NCI-H1930 (cell line): Measurements from ENCODE around the gene DTX1.

Experiments used
- DNase-seq, 2 experiments: peaks; one replicate each; lab custom pipeline; 2025; lab: John Stamatoyannopoulos, UW

The DTX1 gene

DNA sequence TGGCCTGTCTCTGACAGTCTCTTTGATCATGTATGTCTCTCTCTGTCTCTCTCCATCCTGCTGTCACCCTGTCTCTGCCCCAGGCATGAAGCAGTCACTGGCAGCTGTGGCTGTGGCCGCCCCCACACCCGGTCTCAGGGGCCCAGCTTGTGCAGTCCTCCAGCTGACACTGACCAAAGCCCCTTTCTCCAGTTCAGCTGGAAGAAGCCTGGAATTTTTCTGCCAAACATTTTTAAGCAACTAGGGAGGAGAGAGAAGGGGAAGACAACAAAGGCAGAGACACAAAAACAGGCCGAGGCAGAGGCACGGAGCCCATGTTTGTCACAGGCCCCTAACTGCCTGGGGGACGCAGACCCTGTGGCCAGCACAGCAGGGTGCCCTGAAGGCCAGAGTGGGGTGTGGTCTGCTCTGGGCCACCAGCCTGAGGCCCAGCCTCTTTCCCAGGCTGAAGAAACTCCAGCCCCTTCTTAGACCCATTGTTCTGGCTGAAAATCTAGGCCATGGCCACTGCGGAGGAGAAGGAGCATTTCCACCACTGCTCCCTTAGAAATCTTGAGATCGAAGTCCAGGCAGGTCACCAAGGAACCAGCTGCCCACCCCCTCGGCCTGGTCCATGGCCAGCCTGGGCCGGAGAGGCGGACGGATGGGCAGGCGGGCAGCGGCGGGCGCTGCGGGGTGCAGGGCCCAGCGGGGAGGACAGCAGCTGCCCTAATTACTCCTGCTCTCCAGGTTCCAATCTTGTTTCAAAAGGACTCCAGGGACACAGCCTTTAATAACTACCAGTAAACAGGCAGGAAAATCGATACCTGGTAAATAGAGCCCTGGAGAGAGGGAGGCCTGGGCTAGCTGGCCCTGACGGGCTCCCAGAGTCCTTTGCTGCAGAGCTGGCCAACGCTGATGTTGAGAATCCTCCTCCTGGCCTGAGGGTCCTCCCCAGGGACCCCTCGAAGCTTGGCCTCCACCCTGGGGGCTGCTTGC lies 14.9 kb downstream of the DTX1 start:
- DNase-seq: peak in 1 of 2 experiments; percentile 17

DNA sequence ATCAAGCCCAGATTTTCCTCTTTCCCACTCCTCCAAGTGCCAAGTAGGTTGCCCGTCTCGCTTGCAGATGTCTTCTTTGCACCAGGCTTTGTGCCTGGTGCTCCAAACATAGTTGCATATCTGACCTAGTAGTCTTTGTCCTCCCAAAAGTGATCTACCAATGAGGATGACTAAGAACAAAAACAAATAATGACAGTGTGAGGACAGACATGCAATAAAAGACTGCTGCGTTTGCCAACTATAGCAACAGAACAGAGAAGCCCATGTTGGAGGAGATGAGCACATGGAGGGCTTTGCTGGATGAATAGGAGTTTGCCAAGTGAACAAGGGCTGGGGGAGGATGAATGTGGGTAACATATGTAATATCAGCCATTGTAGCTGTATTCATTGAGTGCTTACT lies 15.6 kb downstream of the DTX1 start:
- no peak for DNase-seq

DNA sequence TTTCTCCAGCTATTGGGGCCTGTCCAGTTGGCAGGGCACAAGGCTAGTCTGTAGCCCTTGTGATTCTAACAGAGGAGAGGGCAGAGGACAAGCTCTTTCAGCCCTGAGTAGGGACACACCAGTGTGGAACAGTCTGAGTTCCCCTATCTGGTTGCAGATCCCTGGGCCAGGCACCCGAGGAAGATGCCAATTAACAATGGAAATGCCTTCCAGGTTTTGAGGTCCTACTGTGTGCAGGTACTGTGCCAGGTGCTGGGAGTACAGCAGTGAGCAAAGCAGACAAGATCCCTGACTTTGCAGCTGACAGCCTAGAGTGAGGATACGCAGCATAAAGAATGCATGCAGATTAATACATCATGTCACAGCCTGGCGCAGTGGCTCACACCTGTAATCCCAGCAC lies 17.1 kb downstream of the DTX1 start:
- no peak for DNase-seq

DNA sequence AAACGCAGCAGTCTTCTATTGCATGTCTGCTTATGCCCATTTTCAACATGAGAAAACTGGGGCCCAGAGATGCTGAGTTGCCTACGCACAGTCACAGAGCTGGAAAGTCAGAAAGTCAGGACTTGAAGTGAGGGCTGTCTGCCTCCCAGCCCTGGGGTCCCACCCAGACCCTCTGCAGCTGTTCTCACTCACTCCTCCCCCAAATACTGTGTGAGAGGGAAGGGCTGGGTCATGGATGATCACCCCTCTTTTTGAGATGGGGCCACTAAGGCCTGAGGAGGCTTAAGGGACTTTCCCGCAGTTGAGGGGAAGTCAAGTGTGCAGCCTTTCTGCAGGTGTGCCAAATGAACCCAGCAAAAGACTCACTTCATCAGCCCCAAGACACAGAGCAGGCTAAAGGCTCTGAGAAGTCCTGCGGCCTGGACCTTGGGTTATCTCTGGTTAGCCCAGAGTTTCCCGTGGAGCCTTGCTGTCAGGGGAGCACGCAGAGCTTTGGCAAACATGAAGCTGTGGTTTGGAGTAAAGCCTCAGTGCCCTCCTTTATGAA lies 18.7 kb downstream of the DTX1 start:
- DNase-seq: no peak

DNA sequence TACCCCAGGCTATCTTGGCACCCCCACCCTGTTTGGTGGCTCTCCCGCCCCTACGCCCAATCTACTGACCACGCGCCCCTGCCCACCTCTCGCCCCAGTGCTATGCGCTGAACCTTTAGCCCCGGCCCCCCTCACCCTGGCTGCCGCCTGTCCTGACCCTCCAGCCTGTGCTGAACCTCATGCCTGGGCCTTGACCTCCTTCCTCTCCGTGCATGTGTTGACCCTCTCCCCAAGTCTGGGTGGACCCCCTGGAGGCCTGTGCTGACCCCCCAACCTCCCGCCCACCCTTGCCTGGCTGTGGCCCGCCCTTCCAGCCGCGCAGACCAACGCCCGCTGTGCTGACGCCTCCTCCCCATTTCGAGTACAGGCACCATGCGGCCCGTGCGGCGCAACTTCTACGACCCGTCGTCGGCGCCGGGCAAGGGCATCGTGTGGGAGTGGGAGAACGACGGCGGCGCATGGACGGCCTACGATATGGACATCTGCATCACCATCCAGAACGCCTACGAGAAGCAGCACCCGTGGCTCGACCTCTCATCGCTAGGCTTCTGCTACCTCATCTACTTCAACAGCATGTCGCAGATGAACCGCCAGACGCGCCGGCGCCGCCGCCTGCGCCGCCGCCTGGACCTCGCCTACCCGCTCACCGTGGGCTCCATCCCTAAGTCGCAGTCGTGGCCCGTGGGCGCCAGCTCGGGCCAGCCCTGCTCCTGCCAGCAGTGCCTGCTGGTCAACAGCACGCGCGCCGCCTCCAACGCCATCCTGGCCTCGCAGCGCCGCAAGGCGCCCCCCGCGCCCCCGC lies 20.7 kb downstream of the DTX1 start:
- no peak for DNase-seq

DNA sequence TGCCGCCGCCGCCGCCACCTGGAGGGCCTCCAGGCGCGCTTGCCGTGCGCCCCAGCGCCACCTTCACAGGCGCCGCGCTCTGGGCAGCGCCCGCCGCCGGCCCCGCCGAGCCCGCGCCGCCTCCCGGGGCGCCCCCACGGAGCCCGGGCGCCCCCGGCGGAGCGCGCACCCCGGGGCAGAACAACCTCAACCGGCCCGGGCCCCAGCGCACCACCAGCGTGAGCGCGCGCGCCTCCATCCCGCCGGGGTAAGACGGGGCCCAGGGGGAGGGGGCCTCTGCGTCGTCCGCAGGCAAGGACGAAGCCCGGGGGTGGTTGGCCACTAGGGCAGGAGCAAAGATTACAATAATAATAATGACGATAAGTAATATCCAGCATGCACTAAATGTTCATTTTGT lies 21.3 kb downstream of the DTX1 start:
- DNase-seq: no peak

DNA sequence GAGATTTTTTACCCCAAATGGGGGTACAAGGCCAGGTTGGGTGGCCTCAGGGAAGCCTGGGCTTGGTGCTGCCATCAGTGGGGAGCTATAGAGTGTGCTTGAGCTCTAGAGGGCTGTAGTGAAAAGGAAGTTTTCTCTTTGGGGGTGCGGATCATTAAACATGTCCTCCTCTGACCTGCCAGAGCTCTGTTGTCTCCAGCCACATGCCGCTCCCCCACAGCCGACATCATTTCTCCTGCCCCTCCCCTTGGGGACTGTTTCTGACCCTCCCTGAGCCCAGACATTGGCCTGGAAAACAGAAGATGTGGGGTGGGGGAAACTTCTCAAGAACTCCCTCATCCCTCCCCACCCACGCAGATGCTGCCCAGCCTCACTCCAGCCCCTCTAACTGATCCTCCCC lies 25.3 kb downstream of the DTX1 start:
- no peak for DNase-seq

DNA sequence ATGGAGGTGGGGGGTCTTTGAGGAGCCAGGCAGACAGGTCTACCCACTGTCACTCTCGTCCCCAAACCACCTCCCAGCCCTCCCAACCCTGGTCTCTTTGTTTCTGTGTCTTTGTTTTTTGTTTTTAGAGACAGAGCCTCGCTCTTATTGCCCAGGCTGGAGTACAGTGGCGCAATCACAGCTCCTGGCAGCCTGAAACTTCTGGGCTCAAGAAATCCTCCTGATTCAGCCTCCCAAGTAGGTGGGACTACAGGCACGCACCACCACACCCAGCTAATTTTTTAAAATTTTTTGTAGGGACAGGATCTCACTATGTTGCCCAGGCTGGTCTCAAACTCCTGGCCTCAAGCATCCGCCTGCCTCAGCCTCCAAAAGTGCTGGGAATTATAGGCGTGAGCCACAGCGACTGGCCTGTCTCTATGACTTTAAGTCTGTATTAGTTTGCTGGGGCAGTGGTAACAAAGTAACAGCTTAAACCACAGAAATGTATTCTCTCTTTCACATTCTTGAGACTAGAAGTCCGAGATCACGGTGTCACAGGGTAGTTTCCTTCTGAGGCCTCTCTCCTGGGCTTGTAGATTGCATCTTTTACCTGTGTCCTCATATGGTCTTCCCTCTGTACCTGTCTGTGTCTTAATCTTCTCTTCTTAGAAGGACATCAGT lies 26.1 kb downstream of the DTX1 start:
- DNase-seq: no peak

DNA sequence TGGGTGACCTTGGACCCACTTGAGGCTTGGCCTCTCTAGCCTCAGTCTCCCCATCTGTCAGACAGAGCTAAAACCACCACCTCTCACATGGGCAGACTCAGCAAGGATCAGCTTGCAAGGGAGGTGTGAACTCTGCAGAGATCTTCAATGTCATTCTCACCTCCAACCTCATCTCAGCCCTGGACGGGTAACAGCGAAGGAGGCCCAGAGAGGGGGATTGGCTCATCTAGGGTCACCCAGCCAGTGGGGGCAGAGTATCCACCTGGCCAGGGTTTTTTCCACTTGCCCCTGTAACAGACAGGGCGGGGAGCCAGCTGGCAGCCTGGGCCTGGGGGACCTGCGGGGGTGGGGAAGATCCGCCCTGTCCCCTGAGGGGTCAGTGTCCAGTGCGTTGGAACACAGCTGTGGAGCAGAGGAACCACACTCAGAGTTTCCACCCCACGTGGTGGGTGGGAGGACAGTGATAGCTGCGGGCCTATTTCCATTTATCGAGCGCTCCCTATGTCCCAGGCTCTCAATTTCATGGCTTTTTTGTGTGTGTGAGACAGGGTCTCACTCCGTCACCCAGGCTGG lies 27.4 kb downstream of the DTX1 start:
- DNase-seq: no peak

DNA sequence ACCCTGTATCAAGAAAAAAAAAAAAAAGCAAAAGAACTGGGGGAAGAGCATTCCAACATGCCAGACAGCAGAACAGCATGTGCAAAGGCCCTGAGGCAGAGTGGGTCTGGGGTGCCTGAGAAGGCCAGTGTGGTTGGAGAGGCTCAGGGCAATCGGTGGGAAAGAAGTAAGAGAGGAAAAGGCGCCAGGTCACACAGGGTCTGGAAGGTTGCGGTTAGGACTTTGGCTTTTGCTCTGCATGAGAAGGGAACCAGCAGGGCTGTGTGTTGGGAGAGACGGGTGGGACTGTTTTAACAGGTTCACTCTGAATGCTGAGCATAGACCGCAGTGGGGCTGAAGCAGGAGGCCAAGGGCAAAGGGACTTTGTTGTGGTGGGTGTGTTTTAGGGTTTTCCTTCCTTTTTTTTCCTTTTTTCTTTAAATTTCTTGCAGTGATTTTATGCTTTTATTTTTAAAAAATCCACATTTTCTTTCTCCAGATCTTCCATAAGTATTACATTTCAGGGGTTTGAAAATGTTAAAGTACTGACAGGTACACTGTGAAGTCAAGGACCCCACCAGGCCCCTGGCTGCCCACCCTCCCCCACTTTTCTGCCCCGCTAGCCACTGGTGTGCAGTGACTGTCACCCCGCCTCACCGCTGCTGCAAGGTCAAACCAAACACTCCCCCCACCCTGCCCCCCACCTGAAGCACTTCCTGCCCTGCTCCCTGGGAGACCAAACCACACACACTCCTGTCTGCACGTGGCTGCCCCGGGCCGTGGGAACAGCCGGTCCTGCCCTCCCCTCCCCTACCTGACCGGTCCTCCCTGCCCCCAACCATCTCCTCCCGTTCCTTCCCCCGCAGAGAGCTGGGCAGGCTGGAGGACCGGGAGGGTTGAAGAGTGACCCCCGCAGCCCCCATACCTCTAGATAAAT lies 30.0 kb downstream of the DTX1 start:
- no peak for DNase-seq

DNA sequence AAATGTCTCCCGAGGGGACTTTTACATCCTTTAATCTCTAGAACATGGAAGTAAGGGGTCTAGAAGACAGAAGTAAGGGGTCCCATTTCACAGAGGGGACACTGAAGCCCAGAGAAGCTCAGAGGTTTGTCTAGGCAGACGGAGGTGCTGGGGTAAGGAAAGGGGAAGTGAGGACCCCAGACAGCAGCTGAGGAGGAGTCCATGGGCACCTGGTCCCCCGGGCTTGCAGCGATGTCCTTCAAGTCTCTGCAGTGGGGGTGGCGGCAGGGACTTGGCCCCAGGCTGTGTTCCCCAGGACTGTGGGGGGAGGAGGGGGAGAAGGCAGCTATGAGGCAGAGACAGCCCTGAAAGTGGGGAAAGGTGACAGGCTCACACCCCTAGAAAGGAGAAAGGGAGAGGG lies 30.7 kb downstream of the DTX1 start:
- no peak for DNase-seq

DNA sequence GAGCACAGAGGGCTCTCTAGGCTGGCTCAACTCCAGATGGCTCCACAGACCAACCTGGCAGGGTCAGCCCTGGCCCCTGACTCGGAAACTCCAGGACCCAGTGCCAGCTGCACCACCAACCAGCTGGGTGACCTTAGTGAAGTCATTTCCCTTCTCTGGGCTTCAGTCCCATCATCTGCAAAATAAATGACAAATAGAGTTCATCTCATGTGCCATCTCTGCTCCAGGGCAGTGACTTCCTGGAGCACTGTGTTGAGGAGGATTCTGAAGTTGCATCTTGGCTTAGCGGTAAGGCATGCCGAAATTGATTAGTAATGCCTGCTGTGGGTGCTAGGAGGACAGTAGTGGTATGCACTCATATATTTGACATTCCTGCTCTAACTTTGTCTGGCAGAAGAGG lies 31.5 kb downstream of the DTX1 start:
- no peak for DNase-seq

DNA sequence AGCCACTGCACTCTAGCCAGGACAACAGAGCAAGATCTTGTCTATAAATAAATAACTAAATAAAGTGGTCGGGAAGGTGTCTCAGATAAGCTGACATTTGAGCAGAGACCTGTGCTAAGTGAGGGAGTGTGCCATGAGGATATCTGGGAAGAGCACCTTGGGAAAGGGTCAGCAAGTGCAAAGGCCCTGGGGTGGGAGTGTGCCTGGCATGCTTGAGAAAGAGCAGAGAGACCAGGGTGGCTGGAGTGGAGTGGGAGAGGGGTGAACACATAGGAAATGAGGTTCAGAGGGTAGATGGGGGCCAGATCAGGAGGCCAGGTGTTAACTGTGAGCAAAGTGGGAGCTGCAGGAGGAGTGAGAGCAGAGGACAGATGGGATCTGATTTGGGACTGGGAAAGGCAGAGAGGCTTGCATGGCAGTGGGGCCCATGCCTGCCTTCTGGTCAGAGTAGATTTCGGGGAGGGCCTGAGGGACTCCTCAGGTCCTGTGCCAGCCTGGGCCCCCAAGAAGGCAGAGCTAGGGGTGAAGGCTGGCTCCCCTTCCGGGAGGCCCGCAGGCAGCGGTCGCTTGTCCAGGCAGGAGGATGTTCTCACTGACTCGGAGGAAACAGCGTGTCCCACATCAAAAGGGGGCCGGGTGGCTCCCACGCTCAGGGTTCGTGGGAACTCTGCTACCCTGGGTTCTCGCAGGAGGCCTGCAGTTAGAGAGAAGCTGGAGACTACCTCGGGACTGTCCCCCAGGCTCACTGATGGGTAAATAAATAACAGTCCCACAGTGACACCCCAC lies 32.6 kb downstream of the DTX1 start:
- no peak for DNase-seq

DNA sequence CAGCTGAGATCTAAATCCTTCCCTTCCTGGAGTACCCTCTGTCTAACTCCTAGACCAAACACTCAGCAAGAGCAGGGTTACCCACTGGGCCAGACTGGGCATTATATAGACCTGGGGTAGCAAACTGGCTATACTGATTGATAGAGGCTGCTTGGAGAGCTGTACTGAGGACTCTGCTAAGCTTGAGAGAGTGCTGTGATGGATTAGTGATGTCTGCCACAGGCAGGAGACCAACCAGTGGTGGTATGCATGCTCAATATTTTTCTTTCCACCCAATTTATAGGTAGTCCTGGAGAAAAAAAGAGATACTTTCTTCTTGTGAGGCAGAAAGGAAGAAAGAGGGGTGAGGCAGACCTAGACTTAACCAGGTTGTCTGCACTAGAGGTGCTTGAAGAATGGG lies 33.3 kb downstream of the DTX1 start:
- no peak for DNase-seq

DNA sequence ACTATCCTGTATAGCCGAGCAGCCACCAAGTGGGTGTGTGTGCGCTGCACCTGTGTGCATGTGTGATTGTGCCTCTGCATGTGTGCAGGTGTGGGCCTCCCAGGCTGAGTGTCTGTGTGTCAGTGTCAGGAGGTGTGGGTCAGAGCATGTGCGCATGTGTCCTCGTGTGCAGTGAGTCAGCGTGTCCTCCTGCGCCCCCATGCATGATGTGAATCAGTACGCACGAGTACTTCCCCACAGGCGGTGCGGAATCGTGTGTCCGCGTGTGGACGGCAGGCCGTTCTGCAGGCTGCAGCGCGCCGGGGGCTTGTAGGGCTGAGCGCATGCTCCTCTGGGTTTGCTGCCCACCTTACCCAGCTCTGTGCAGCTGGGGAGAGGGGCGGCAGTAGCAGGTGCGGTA lies 34.2 kb downstream of the DTX1 start:
- DNase-seq: no peak

DNA sequence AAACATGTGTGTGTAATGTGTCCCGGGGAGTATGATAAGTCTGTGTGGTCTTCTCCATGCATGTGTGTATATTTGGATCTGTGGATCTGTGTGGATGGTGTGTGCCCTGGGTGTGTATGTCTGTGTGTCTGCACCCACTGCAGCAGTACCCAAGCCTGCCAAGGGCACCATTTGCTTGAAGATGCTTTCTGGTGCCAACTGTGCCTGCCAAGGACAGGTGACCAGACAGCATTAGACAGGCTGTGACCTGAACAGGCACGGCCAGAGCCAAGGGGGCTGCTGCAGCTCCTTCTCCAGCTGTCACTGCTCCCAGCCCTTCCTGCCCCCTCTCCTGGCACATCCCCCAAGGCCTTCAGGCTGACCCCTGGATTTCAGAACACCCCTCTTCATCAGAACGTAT lies 35.0 kb downstream of the DTX1 start:
- DNase-seq: no peak

DNA sequence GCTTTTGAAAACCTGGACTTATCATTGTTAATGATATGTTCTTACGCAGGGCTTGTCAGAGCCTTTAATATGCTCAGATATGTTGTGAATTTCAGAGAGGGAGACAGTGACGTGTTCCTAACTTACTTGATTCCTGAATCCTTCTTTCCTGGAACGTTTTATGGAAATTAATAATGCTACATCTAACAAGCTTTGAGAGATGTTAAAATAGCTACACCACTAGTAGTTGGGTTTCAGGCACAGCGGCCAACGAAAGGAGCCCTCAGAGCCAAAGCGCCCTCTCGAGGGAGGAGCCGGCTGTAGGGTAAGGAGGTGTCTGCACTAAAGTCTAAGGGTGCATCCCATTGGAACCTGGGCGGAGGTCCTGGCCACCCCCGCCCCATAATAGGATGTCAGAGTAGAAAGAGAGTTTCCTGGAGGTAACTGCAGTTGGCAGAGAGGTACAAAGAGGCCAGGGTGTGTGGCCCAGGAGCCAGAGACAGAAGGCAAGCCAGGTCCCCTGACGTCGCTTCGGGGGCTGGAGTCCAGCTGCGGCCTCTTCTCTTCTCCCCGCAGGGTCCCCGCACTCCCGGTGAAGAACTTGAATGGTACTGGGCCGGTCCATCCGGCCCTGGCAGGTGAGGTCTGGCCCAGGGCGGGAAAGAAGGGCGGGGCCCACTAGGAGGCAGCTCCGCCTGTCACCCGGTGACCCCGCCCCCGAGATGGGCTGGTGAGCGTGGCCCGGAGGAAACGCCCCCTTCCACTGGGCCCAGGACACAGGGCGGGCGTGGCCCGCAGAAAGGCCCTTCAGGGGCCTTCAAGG lies 36.3 kb downstream of the DTX1 start:
- no peak for DNase-seq

DNA sequence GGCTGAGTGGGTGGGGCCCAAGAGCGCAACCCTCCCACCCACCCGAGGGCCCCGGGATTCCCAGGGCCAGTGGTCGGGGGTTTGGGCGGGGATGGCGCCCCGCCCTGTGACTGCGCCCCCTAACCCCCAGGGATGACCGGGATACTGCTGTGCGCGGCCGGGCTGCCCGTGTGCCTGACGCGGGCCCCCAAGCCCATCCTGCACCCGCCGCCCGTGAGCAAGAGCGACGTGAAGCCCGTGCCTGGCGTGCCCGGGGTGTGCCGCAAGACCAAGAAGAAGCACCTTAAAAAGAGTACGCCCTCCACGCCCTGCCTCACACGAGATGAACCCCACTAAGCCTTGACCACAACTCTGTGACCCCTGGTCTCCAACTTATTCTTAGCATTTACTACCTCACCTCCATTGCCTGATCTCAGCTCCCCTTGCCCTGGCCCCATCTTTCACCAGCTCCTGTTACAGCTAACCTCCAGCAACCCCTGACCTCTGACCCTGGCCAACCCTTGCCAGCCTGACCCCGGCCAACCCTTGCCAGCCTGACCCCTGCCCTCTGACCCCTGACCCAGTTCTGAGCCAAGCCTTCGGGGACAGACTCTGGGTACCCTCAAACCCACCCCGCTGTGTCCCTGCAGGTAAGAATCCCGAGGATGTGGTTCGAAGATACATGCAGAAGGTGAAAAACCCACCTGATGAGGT lies 37.0 kb downstream of the DTX1 start:
- no peak for DNase-seq

DNA sequence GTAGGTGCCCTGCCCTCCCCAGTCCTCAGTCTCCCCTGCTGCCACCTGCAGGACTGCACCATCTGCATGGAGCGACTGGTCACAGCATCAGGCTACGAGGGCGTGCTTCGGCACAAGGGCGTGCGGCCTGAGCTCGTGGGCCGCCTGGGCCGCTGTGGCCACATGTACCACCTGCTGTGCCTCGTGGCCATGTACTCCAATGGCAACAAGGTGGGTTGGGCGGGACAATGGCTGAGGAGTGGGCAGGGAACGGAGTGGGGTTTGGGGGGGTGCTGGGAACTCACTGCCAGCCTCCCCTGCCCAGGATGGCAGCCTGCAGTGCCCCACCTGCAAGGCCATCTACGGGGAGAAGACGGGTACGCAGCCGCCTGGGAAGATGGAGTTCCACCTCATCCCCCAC lies 38.2 kb downstream of the DTX1 start:
- DNase-seq: no peak
